ENCODE results near the gene TCEAL9.

TCEAL9 gene

GRCh38 chrX:103400931-103401330 lies 44.6 kb downstream of the TCEAL9 start (continued):
- TF ChIP-seq, protein P1, sequence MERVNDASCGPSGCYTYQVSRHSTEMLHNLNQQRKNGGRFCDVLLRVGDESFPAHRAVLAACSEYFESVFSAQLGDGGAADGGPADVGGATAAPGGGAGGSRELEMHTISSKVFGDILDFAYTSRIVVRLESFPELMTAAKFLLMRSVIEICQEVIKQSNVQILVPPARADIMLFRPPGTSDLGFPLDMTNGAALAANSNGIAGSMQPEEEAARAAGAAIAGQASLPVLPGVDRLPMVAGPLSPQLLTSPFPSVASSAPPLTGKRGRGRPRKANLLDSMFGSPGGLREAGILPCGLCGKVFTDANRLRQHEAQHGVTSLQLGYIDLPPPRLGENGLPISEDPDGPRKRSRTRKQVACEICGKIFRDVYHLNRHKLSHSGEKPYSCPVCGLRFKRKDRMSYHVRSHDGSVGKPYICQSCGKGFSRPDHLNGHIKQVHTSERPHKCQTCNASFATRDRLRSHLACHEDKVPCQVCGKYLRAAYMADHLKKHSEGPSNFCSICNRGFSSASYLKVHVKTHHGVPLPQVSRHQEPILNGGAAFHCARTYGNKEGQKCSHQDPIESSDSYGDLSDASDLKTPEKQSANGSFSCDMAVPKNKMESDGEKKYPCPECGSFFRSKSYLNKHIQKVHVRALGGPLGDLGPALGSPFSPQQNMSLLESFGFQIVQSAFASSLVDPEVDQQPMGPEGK (tag by site-specific recombination; IDR thresholded peaks at IDR 0.05): no peak
- no peak for TF ChIP-seq GFI1B (tag by site-specific recombination; IDR thresholded peaks at IDR 0.05)

DNA sequence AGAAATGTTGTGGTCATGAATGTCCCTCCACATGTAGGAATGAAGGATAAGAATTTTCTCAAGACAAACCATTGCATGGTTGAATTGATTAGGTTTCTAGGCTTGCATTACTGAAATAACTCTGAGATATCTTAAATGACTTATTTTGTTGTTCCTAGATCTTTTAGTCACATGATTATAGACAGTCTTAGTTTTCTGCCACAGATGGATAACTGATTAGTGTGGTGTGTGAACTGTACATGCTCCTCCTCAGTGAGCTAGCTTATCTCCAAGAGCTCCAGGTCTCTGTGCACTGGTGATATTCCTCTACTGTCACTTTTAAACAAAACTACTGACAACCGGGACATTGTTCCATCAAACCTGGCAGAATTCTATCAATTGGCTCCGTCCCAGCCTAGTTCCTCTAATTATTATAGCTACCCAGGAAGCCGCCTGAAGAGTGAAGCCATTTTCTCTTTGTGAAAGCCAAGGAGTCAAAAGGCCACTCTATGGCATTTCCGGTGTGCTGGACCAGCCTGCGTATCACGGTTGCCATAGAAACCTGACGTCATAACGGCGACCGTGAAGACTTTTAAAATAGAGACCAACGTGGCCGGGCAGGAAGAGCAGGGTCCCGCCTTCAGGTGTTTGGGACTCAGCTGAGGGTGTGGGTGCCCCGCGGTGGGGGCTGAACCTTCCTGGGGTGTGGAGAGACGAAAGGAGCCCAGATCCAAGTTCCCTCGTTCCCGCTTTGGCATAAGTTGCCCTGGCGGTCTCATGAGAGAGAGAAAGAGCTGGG lies 48.1 kb downstream of the TCEAL9 start:
- Histone ChIP-seq H3K4me3 (ENCODE audit: low read depth, low read length) (peak overlapping the region; percentile 62), H3K4me1 (ENCODE audit: control insufficient read depth, insufficient read depth, low read length) (no peaks in the 10 kb centered on the region), H3K27ac (ENCODE audit: extremely low read depth, low read depth, low read length) (no peak overlapping the region), H3K9me3 (ENCODE audit: control insufficient read depth, insufficient read depth, low read depth, low read length) (no peaks in the 10 kb centered on the region), H3K36me3 (ENCODE audit: control insufficient read depth in 2 of 2, insufficient read depth in 1 of 2, low read length in 2 of 2) (no peaks in the 10 kb centered on the region)
- POLR2A ChIA-PET: interaction anchor here (0.5 to 1.8 kb wide), 4 partner anchors 14 to 48 kb away, joined by 3 to 7 read pairs (median 4); partner anchors contain the start of genes BEX3 and TCEAL9
- CTCF ChIA-PET: interaction anchor here (1.4 kb wide), 1 partner anchor 193 kb away, joined by 4 read pairs; no protein-coding TSS in a partner anchor
- peak; percentile 31; the same call in 1 of the 2 replicates for TF ChIP-seq ZXDB (tag by site-specific recombination; IDR thresholded peaks at IDR 0.05)
- no peak for TF ChIP-seq ZNF146 (tag by site-specific recombination; IDR thresholded peaks at IDR 0.05)
- no peak for TF ChIP-seq ZNF623 (tag by site-specific recombination; IDR thresholded peaks at IDR 0.05)
- TF ChIP-seq SP2 (tag by site-specific recombination; IDR thresholded peaks at IDR 0.05): peak; percentile 28
- TF ChIP-seq ZNF600 (tag by site-specific recombination; IDR thresholded peaks at IDR 0.05): peak; percentile 58; the same call in 1 of the 2 replicates
- no peak for TF ChIP-seq ELK4 (IDR thresholded peaks at IDR 0.05; ENCODE audit: borderline replicate concordance, low read depth, low read length)
- peak; percentile 93 for TF ChIP-seq ATF2 (tag by site-specific recombination; IDR thresholded peaks at IDR 0.05; ENCODE audit: low read depth)
- TF ChIP-seq HIC1 (tag by site-specific recombination; IDR thresholded peaks at IDR 0.05): peak; percentile 23; the same call in 1 of the 2 replicates
- TF ChIP-seq MYNN (tag by site-specific recombination; IDR thresholded peaks at IDR 0.05; ENCODE audit: borderline replicate concordance): peak; percentile 96
- peak; percentile 90 for TF ChIP-seq ZNF629 (tag by site-specific recombination; IDR thresholded peaks at IDR 0.05)
- TF ChIP-seq ZBTB17 (tag by site-specific recombination; IDR thresholded peaks at IDR 0.05): peak; percentile 15; the same call in 1 of the 2 replicates
- TF ChIP-seq SETDB1 (IDR thresholded peaks at IDR 0.05; ENCODE audit: insufficient read length, low read length): peak; percentile 16
- peak; percentile 76 for TF ChIP-seq ZNF518A (tag by site-specific recombination; conservative IDR thresholded peaks at IDR 0.05; ENCODE audit: low read depth)
- peak; percentile 39 for TF ChIP-seq GLIS1 (tag by site-specific recombination; IDR thresholded peaks at IDR 0.05)
- TF ChIP-seq, protein P2, sequence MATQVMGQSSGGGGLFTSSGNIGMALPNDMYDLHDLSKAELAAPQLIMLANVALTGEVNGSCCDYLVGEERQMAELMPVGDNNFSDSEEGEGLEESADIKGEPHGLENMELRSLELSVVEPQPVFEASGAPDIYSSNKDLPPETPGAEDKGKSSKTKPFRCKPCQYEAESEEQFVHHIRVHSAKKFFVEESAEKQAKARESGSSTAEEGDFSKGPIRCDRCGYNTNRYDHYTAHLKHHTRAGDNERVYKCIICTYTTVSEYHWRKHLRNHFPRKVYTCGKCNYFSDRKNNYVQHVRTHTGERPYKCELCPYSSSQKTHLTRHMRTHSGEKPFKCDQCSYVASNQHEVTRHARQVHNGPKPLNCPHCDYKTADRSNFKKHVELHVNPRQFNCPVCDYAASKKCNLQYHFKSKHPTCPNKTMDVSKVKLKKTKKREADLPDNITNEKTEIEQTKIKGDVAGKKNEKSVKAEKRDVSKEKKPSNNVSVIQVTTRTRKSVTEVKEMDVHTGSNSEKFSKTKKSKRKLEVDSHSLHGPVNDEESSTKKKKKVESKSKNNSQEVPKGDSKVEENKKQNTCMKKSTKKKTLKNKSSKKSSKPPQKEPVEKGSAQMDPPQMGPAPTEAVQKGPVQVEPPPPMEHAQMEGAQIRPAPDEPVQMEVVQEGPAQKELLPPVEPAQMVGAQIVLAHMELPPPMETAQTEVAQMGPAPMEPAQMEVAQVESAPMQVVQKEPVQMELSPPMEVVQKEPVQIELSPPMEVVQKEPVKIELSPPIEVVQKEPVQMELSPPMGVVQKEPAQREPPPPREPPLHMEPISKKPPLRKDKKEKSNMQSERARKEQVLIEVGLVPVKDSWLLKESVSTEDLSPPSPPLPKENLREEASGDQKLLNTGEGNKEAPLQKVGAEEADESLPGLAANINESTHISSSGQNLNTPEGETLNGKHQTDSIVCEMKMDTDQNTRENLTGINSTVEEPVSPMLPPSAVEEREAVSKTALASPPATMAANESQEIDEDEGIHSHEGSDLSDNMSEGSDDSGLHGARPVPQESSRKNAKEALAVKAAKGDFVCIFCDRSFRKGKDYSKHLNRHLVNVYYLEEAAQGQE (tag by site-specific recombination; IDR thresholded peaks at IDR 0.05): 0 out of 2 replicates have a peak, but pooled peaks have one; percentile 62
- TF ChIP-seq ZBTB21 (tag by site-specific recombination; IDR thresholded peaks at IDR 0.05): peak; percentile 77
